Measurements from ENCODE around the gene CERT1.

The CERT1 gene

DNA sequence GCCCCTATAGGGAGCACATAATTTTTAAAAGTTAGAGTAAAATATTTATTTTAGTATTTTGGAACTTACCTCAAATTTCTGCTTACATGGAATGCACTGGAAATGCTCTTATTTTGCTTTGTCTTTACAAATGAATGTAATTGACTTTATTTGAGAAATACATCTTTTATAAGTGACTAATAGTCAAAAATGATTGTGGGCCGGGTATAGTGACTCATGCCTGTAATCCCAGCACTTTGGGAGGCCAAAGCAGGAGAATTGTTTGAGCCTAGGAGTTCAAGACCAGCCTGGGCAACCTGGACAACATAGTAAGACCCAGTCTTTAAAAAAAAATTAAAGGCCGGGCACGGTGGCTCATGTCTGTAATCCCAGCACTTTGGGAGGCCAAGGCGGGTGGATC, 168.6 kb downstream of the CERT1 start:
- no peak overlapping the region for H4K8ac ChIP-seq (ENCODE audit: low read depth, low read length)
- peaks cover 56% of the 10 kb centered on the region for H3K79me2 ChIP-seq (ENCODE audit: control insufficient read depth, insufficient read depth, low read length)
- no peak overlapping the region for H3K23ac ChIP-seq (ENCODE audit: low read length)
- no peak overlapping the region for H3K4me3 ChIP-seq (ENCODE audit: low read length)
- H2AK5ac ChIP-seq (ENCODE audit: low read length), result no peak overlapping the region
- no peaks in the 10 kb centered on the region for H3K4me1 ChIP-seq (ENCODE audit: control insufficient read depth, low read depth, low read length)
- H3K27me3 ChIP-seq (ENCODE audit: insufficient read depth, low read length, poor library complexity), result no peaks in the 10 kb centered on the region
- no peak overlapping the region for H2BK15ac ChIP-seq (replicated peaks; ENCODE audit: low read depth)
- H4K5ac ChIP-seq (ENCODE audit: low read length), result no peak overlapping the region
- no peak overlapping the region for H2BK120ac ChIP-seq (ENCODE audit: low read depth, low read length)
- no peak overlapping the region for H3K56ac ChIP-seq (ENCODE audit: low read length)
- no peak for DNase-seq
- no peak overlapping the region for H3K18ac ChIP-seq (ENCODE audit: low read length)
- no peaks in the 10 kb centered on the region for H3K79me1 ChIP-seq (ENCODE audit: low read length)
- H2BK5ac ChIP-seq (ENCODE audit: low read length), result no peak overlapping the region
- H3K36me3 ChIP-seq (ENCODE audit: control insufficient read depth, insufficient read depth, low read length), result peaks cover 2% of the 10 kb centered on the region
- no CpG with 5 or more reads among the region's 4 CpGs for WGBS (ENCODE audit: extremely low coverage, insufficient coverage, low lambda C conversion rate)
- H3K4me2 ChIP-seq (ENCODE audit: low read length), result no peak overlapping the region
- no peak overlapping the region for H3K27ac ChIP-seq (ENCODE audit: low read depth, low read length)
- no peak overlapping the region for H3K9ac ChIP-seq (ENCODE audit: low read length)
- no peak overlapping the region for H3K4ac ChIP-seq (ENCODE audit: low read depth, low read length)

DNA sequence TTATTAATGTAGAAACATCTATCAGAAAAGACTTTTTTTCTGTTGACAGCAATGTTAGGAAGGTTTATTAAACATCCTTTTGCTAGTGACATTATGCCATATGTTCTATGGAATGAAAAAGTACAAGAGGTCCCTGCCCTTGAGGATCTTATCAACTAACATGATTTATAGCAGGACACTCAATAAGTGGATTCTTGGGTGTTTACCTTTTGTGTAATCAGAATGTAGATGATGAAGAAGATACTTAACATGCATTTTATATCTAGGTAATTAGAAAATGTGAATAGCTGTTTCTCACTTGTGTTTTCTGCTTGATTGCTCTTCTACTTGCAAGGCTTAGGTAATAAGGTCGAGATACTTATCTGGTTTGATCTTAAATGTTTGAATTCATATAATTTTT, 169.5 kb downstream of the CERT1 start:
- H4K5ac ChIP-seq (ENCODE audit: low read length), result no peak overlapping the region
- H3K18ac ChIP-seq (ENCODE audit: low read length), result no peak overlapping the region
- DNase-seq, result no peak
- no peak overlapping the region for H3K23ac ChIP-seq (ENCODE audit: low read length)
- H3K4me3 ChIP-seq (ENCODE audit: low read length), result no peak overlapping the region
- peaks cover 60% of the 10 kb centered on the region for H3K79me2 ChIP-seq (ENCODE audit: control insufficient read depth, insufficient read depth, low read length)
- H3K4me2 ChIP-seq (ENCODE audit: low read length), result no peak overlapping the region
- H3K27ac ChIP-seq (ENCODE audit: low read depth, low read length), result no peak overlapping the region
- H2BK15ac ChIP-seq (replicated peaks; ENCODE audit: low read depth), result no peak overlapping the region
- H3K79me1 ChIP-seq (ENCODE audit: low read length), result no peaks in the 10 kb centered on the region
- no peaks in the 10 kb centered on the region for H3K36me3 ChIP-seq (ENCODE audit: control insufficient read depth, insufficient read depth, low read length)
- no peak overlapping the region for H2BK120ac ChIP-seq (ENCODE audit: low read depth, low read length)
- no peak overlapping the region for H2BK5ac ChIP-seq (ENCODE audit: low read length)
- WGBS (ENCODE audit: extremely low coverage, insufficient coverage, low lambda C conversion rate), result no CpG with 5 or more reads among the region's 1 CpG
- H3K27me3 ChIP-seq (ENCODE audit: insufficient read depth, low read length, poor library complexity), result no peaks in the 10 kb centered on the region
- H3K4ac ChIP-seq (ENCODE audit: low read depth, low read length), result no peak overlapping the region
- no peak overlapping the region for H2AK5ac ChIP-seq (ENCODE audit: low read length)
- H3K9ac ChIP-seq (ENCODE audit: low read length), result no peak overlapping the region
- H3K4me1 ChIP-seq (ENCODE audit: control insufficient read depth, low read depth, low read length), result no peaks in the 10 kb centered on the region
- H4K8ac ChIP-seq (ENCODE audit: low read depth, low read length), result no peak overlapping the region
- H3K56ac ChIP-seq (ENCODE audit: low read length), result no peak overlapping the region

DNA sequence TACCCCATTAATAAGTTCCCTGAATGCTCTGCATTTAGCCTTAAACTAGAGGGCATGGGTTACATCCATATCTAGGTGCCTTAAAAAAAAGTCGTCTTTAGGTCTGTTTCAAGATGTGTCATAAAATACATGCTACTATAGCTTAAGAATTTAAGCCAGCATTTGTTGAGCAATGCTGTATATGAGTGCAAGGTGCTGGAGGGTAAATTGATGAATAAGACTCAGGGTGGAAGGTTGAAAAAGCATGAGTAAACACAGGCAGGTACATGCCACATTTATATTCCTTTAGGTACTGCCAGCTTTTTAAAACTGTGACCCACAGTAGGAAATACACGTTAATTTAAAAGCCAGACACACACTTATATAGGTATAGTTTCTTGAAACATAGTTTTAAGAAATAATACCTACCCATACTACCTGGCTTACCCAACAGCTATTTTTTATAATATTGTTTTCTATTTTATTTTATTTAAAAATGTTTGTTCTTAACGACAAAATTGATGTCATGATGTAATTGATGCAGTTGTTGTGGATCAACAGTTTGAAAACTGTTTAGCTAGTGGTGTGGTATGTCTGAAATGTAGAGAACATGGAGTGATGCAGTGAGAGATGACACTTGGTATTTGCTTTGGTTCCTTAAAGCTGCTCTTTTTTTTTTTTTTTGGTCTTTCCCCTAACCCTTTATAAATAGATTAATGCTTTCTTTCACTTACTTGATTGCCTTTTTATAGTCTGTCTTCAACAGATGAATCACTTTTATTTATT, 170.5 kb downstream of the CERT1 start:
- Histone ChIP-seq H3K56ac (ENCODE audit: low read length) (no peak overlapping the region), H2AK5ac (ENCODE audit: low read length) (no peak overlapping the region), H3K23ac (ENCODE audit: low read length) (no peak overlapping the region), H3K4ac (ENCODE audit: low read depth, low read length) (no peak overlapping the region), H2BK15ac (replicated peaks; ENCODE audit: low read depth) (no peak overlapping the region), H4K8ac (ENCODE audit: low read depth, low read length) (no peak overlapping the region), H3K27me3 (ENCODE audit: insufficient read depth, low read length, poor library complexity) (no peaks in the 10 kb centered on the region), H3K4me1 (ENCODE audit: control insufficient read depth, low read depth, low read length) (no peaks in the 10 kb centered on the region), H2BK120ac (ENCODE audit: low read depth, low read length) (no peak overlapping the region), H3K4me2 (ENCODE audit: low read length) (no peak overlapping the region), H3K79me1 (ENCODE audit: low read length) (no peaks in the 10 kb centered on the region), H3K79me2 (ENCODE audit: control insufficient read depth, insufficient read depth, low read length) (peaks cover 58% of the 10 kb centered on the region), H3K36me3 (ENCODE audit: control insufficient read depth, insufficient read depth, low read length) (no peaks in the 10 kb centered on the region), H4K5ac (ENCODE audit: low read length) (no peak overlapping the region), H2BK5ac (ENCODE audit: low read length) (no peak overlapping the region), H3K4me3 (ENCODE audit: low read length) (no peak overlapping the region), H3K27ac (ENCODE audit: low read depth, low read length) (no peak overlapping the region), H3K18ac (ENCODE audit: low read length) (no peak overlapping the region), H3K9ac (ENCODE audit: low read length) (no peak overlapping the region)
- WGBS (ENCODE audit: extremely low coverage, insufficient coverage, low lambda C conversion rate), result no CpG with 5 or more reads among the region's 3 CpGs
- DNase-seq, result peak; percentile 46

DNA sequence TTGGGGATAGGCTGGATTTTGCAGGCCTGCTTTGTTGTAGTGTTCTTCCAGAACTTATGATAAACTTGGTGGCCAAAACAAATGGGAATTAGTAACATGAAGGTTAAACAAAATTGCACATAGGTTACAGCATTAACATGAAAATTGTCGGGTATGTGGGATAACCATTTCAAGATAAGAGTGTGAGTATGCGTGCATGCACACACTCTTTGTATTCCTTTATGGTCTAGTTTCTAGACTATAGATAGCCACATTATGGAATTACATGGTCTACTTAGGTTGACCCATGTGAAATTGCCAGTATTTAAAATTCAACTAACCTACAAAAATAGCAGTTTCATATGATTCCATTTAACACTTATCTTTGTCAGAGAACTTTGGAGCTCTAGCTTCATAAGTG, 173.0 kb downstream of the CERT1 start:
- Histone ChIP-seq H3K23ac (ENCODE audit: low read length) (no peak overlapping the region), H2AK5ac (ENCODE audit: low read length) (no peak overlapping the region), H2BK5ac (ENCODE audit: low read length) (no peak overlapping the region), H3K4me3 (ENCODE audit: low read length) (peak overlapping the region; percentile 94), H3K4me2 (ENCODE audit: low read length) (peak overlapping the region; percentile 76), H2BK15ac (replicated peaks; ENCODE audit: low read depth) (no peak overlapping the region), H3K4me1 (ENCODE audit: control insufficient read depth, low read depth, low read length) (no peaks in the 10 kb centered on the region), H3K56ac (ENCODE audit: low read length) (peak overlapping the region; percentile 90), H3K4ac (ENCODE audit: low read depth, low read length) (no peak overlapping the region), H3K79me2 (ENCODE audit: control insufficient read depth, insufficient read depth, low read length) (peaks cover 54% of the 10 kb centered on the region), H3K9ac (ENCODE audit: low read length) (peak overlapping the region; percentile 78), H3K36me3 (ENCODE audit: control insufficient read depth, insufficient read depth, low read length) (no peaks in the 10 kb centered on the region), H3K18ac (ENCODE audit: low read length) (no peak overlapping the region), H3K27me3 (ENCODE audit: insufficient read depth, low read length, poor library complexity) (no peaks in the 10 kb centered on the region), H4K8ac (ENCODE audit: low read depth, low read length) (no peak overlapping the region), H2BK120ac (ENCODE audit: low read depth, low read length) (no peak overlapping the region), H4K5ac (ENCODE audit: low read length) (no peak overlapping the region), H3K27ac (ENCODE audit: low read depth, low read length) (no peak overlapping the region), H3K79me1 (ENCODE audit: low read length) (no peaks in the 10 kb centered on the region)
- DNase-seq, result no peak
- no CpG with 5 or more reads among the region's 2 CpGs for whole genome bisulfite sequencing (ENCODE audit: extremely low coverage, insufficient coverage, low lambda C conversion rate)

DNA sequence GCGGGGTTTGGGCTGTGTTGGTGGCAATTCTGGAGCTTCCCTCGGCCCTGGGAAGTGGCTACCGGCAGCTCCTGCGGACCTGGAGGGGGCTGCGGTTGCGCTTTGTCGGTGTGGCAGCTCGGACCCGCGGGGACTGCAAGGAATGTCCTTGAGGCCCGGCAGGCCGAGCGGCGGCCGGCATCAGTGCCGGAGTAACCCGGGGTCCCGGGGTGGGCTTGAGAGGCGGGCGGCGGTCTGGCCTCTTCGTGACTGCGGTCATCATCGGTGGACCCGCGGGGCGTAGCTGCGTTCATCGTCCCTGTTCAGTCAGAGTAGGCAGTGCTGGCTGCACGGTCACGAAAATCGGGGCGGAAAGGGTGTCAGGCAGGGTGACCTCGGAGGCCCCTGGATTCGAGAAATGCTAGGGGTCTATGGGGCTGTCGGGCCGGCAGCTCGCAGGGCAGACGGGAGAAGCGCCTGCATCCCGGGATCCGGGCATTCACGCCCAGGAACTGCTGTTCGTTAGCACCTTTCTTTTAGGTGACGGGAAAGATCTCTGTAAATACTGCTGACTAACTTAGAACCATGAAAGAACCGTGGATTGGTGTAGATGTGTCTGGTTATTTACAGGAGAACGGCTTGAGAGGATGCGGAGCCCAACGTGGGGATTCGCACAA, 173.9 kb downstream of the CERT1 start:
- H3K9ac ChIP-seq (ENCODE audit: low read length), result peak overlapping the region; percentile 78
- H4K5ac ChIP-seq (ENCODE audit: low read length), result no peak overlapping the region
- WGBS (ENCODE audit: extremely low coverage, insufficient coverage, low lambda C conversion rate), result no CpG with 5 or more reads among the region's 50 CpGs
- H3K79me2 ChIP-seq (ENCODE audit: control insufficient read depth, insufficient read depth, low read length), result peaks cover 47% of the 10 kb centered on the region
- H3K18ac ChIP-seq (ENCODE audit: low read length), result peak overlapping the region; percentile 91
- H2BK120ac ChIP-seq (ENCODE audit: low read depth, low read length), result peak overlapping the region; percentile 88
- no peak overlapping the region for H2BK15ac ChIP-seq (replicated peaks; ENCODE audit: low read depth)
- no peaks in the 10 kb centered on the region for H3K36me3 ChIP-seq (ENCODE audit: control insufficient read depth, insufficient read depth, low read length)
- H3K4ac ChIP-seq (ENCODE audit: low read depth, low read length), result peak overlapping the region; percentile 89
- peak overlapping the region; percentile 90 for H3K56ac ChIP-seq (ENCODE audit: low read length)
- no peak overlapping the region for H4K8ac ChIP-seq (ENCODE audit: low read depth, low read length)
- DNase-seq, result peak; percentile 29
- H3K4me3 ChIP-seq (ENCODE audit: low read length), result peak overlapping the region; percentile 94
- H3K23ac ChIP-seq (ENCODE audit: low read length), result no peak overlapping the region
- no peaks in the 10 kb centered on the region for H3K27me3 ChIP-seq (ENCODE audit: insufficient read depth, low read length, poor library complexity)
- H3K4me2 ChIP-seq (ENCODE audit: low read length), result peak overlapping the region; percentile 32
- H2AK5ac ChIP-seq (ENCODE audit: low read length), result no peak overlapping the region
- no peaks in the 10 kb centered on the region for H3K4me1 ChIP-seq (ENCODE audit: control insufficient read depth, low read depth, low read length)
- peak overlapping the region; percentile 89 for H3K27ac ChIP-seq (ENCODE audit: low read depth, low read length)
- H3K79me1 ChIP-seq (ENCODE audit: low read length), result no peaks in the 10 kb centered on the region
- peak overlapping the region; percentile 65 for H2BK5ac ChIP-seq (ENCODE audit: low read length)

Data from mesendoderm (in vitro differentiated cells).